Gastroesophageal sphincter (tissue), 3 donors: ENCODE measurements around the gene ZNF33B.

ENCODE experiments used
- CTCF ChIP-seq, 4 experiments: fragments of 200-600 bp in 2 of 4; fragments of 450-650 bp in 2 of 4; sonication (generic) in 1 of 4; IDR thresholded peaks; one replicate each; pipeline ENCODE4 v1.5.1; 2017 to 2019; ENCODE audit warnings: antibody characterized with exemption in 4 of 4, mild to moderate bottlenecking in 2 of 4, moderate library complexity in 2 of 4
- POLR2A ChIP-seq, 2 donors: fragments of 450-650 bp; IDR thresholded peaks; one replicate each; pipeline ENCODE4 v1.6.1; 2017; ENCODE audit warnings: antibody characterized with exemption in 2 of 2, mild to moderate bottlenecking in 2 of 2, moderate library complexity in 1 of 2

GRCh38 chr10:42635098-42635497 lies 3.3 kb downstream of the ZNF33B start:
- no peak for TF ChIP-seq POLR2A (IDR thresholded peaks at IDR 0.05)
- no peak for TF ChIP-seq CTCF (IDR thresholded peaks at IDR 0.05)
